ENCODE measurements around the gene FAM9C. TPM values are rescaled to one million over a fixed set of nuclear protein-coding genes. Genes with fewer than 3 reads are reported as not detected.

Gene FAM9C
- total RNA-seq, 1 experiment from 2014 or later = not detected

- RAD21 ChIA-PET (ENCODE audit: low non-redundant PET in 1 of 2, low total read pairs in 2 of 2, uncharacterized antibody in 2 of 2, unreplicated experiment in 2 of 2) = no interaction called here
- no peaks in the 10 kb centered on the region for H3K79me2 ChIP-seq (ENCODE audit: insufficient read depth, low read length)
- H3K27me3 ChIP-seq (ENCODE audit: insufficient read depth, low read length) = no peaks in the 10 kb centered on the region
- H3K36me3 ChIP-seq (ENCODE audit: control insufficient read depth in 1 of 2, insufficient read depth in 2 of 2, low read length in 2 of 2) = no peaks in the 10 kb centered on the region
- H3K9me3 ChIP-seq (ENCODE audit: control insufficient read depth in 1 of 2, insufficient read depth in 1 of 2, low read depth in 1 of 2, low read length in 2 of 2) = no peaks in the 10 kb centered on the region
- intact Hi-C loops (cut with micrococcal nuclease) = no loop called here
- H3K27ac ChIP-seq (ENCODE audit: low read depth, low read length) = no peak overlapping the region
- H4K20me1 ChIP-seq (ENCODE audit: insufficient read depth) = no peaks in the 10 kb centered on the region
- H2AFZ ChIP-seq (ENCODE audit: low read depth, low read length, poor library complexity, severe bottlenecking) = no peak overlapping the region
- POLR2A ChIA-PET = no interaction called here
- no peak overlapping the region for H3K4me3 ChIP-seq (replicated peaks in 1 of 2; ENCODE audit: low read depth in 1 of 2, low read length in 2 of 2)
- CTCF ChIA-PET = no interaction called here
- no peak overlapping the region for H3K4me2 ChIP-seq (ENCODE audit: low read length)
- DNase-seq (ENCODE audit: low read depth, low spot score) (no peak), ATAC-seq (no peak)
- TF ChIP-seq MAX (IDR thresholded peaks at IDR 0.05) (no peak), RAD21 (IDR thresholded peaks at IDR 0.05; ENCODE audit: low read depth) (no peak), CEBPB (IDR thresholded peaks at IDR 0.05; ENCODE audit: low read depth) (no peak)
- BruUV-seq (replicated peaks) = no TSS peak
- no peaks in the 10 kb centered on the region for H3K9me2 ChIP-seq (ENCODE audit: insufficient read depth)
- peaks cover 18 to 24% of the 10 kb centered on the region in 2 experiments for H3K4me1 ChIP-seq (ENCODE audit: control insufficient read depth in 1 of 2, insufficient read depth in 2 of 2, low read length in 2 of 2)
- H3K9ac ChIP-seq (ENCODE audit: low read length) = no peak overlapping the region
Measured at GRCh38 chrX:13033193-13033592, 11.2 kb downstream of the FAM9C start.

DNA sequence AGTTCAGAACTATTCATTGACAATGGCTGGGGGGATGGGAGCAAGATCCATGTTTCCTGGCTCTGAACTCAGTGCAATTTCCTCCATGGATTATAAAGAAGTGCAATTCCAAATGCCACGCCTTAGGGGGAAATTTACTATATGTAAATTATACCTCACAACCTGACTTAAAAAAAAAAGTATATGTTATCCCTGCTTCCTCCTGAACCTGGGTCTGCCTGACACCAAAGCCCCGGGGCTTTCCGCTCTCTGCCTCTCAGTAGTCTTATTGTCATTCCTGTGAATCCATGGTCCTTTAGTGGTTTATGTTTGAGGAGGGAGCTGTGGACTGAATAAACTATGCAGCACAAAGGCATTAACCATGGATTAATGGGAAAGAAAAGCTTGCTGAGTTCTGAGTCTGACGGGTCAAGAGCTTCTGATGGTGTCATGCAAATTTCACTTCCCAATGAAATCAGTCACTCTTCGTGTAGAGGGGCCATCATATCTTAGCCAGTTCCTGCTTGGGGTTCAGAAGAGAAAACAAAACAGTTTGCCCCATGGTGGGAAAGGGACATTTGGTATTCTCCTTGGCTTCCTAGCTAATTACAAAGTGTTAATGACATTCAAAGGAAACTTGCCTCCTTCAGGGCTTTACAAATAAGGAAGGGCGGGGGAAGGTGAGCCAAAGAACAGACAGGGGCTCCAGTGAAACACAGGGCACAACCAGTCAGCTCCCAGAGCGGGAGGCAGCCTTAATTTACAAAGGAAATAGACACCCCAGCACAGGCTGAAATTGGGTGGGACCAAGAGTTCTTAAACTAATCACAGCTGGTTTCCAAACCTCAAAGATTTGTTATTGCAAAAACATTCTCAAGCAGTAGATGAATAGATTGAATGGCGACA lies 14.3 kb downstream of the FAM9C start:
- CTCF ChIA-PET = no interaction called here
- H2AFZ ChIP-seq (ENCODE audit: low read depth, low read length, poor library complexity, severe bottlenecking) = peak overlapping the region; percentile 58
- POLR2A ChIA-PET = no interaction called here

More for the DNA sequence above, 14.3 kb downstream of the FAM9C start:
- no peaks in the 10 kb centered on the region for H3K9me2 ChIP-seq (ENCODE audit: insufficient read depth)
- no TSS peak for BruUV-seq (replicated peaks)
- H3K9ac ChIP-seq (ENCODE audit: low read length) = no peak overlapping the region
- intact Hi-C loops (cut with micrococcal nuclease) = no loop called here
- H3K9me3 ChIP-seq (ENCODE audit: control insufficient read depth in 1 of 2, insufficient read depth in 1 of 2, low read depth in 1 of 2, low read length in 2 of 2) = no peaks in the 10 kb centered on the region
- peaks cover 18 to 24% of the 10 kb centered on the region in 2 experiments for H3K4me1 ChIP-seq (ENCODE audit: control insufficient read depth in 1 of 2, insufficient read depth in 2 of 2, low read length in 2 of 2)
- H3K4me3 ChIP-seq (replicated peaks in 1 of 2; ENCODE audit: low read depth in 1 of 2, low read length in 2 of 2) = peak overlapping the region in 1 of 2 experiments; percentile 38; a peak in 1 of 4 replicates
- ATAC-seq (peak; percentile 69), DNase-seq (ENCODE audit: low read depth, low spot score) (no peak)
- H3K27ac ChIP-seq (ENCODE audit: low read depth, low read length) = peak overlapping the region; percentile 73; the same call in 1 of the 2 replicates
- TF ChIP-seq SP1 (IDR thresholded peaks at IDR 0.05; ENCODE audit: low read depth) = peak; percentile 17; the same call in 1 of the 2 replicates
- TF ChIP-seq ELF1 (IDR thresholded peaks at IDR 0.05; ENCODE audit: borderline replicate concordance, low read depth) = no peak
- 0 out of 2 replicates have a peak, but pooled peaks have one; percentile 0 for TF ChIP-seq RAD21 (IDR thresholded peaks at IDR 0.05; ENCODE audit: low read depth)
- TF ChIP-seq CEBPB (IDR thresholded peaks at IDR 0.05; ENCODE audit: low read depth) = no peak
- no peak for TF ChIP-seq SIN3A (IDR thresholded peaks at IDR 0.05; ENCODE audit: low read depth)
- TF ChIP-seq POLR2AphosphoS5 (IDR thresholded peaks at IDR 0.05; ENCODE audit: low read depth, low read length) = no peak
- no peak for TF ChIP-seq ZFX (IDR thresholded peaks at IDR 0.05)
- TF ChIP-seq CBX3 (IDR thresholded peaks at IDR 0.05; ENCODE audit: low read depth) = no peak
- H3K4me2 ChIP-seq (ENCODE audit: low read length) = peak overlapping the region; percentile 71
- no peaks in the 10 kb centered on the region for H4K20me1 ChIP-seq (ENCODE audit: insufficient read depth)
- no peaks in the 10 kb centered on the region for H3K27me3 ChIP-seq (ENCODE audit: insufficient read depth, low read length)
- H3K79me2 ChIP-seq (ENCODE audit: insufficient read depth, low read length) = no peaks in the 10 kb centered on the region
- RAD21 ChIA-PET (ENCODE audit: low non-redundant PET in 1 of 2, low total read pairs in 2 of 2, uncharacterized antibody in 2 of 2, unreplicated experiment in 2 of 2) = no interaction called here
- H3K36me3 ChIP-seq (ENCODE audit: control insufficient read depth in 1 of 2, insufficient read depth in 2 of 2, low read length in 2 of 2) = no peaks in the 10 kb centered on the region
